Stimulated activated naive CD8-positive, alpha-beta T cell treated with anti-CD3 and anti-CD28 coated beads, Interleukin-15, Interleukin-2, amounts not matched to agents 100 ng/mL and 50 ng/mL, for 24 hours (primary cell): Measurements from ENCODE around the gene PPP1R2C.

Source experiments
- H3K27ac Mint-ChIP-seq: one replicate; pipeline ENCODE4 v1.8.0; 2021; ENCODE audit warnings: mild to moderate bottlenecking, mixed read lengths
- H3K27me3 Mint-ChIP-seq: one replicate; pipeline ENCODE4 v1.8.0; 2021; ENCODE audit warnings: mixed read lengths
- H3K36me3 Mint-ChIP-seq: one replicate; pipeline ENCODE4 v1.8.0; 2021; ENCODE audit warnings: low read depth, mixed read lengths
- H3K4me1 Mint-ChIP-seq: one replicate; pipeline ENCODE4 v1.8.0; 2021; ENCODE audit warnings: low read depth, mixed read lengths
- H3K4me3 Mint-ChIP-seq: one replicate; pipeline ENCODE4 v1.8.0; 2021; ENCODE audit warnings: mild to moderate bottlenecking, mixed read lengths
- H3K9me3 Mint-ChIP-seq: one replicate; pipeline ENCODE4 v1.8.0; 2021; ENCODE audit warnings: mixed read lengths

PPP1R2C gene

DNA sequence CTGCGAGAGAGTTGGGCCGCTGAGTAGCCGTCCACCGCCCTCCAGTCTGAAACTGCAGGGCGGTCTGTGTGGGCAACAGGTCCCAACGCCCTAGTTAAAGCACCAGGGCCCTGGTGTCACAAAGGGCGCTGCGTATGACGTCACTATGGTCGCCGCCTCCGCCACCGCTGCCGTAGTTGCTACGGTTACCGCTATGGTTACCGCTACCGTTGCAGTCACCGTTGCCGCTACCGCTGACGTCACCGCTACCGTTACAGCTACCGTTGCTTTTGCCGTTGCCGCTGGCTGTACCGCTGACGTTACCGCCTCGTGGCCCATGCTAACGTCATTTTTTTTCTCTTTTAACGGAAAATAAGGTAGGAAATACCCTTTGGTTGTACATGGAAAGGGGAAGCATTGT lies at the start of gene PPP1R2C:
Gene PPP1R2C (minus strand): TSS at position 68 of the 400 bp plus-strand sequence. CDS start 84 bp downstream, outside the sequence.
- no peak within 1 kb of the TSS for H3K4me3 Mint-ChIP-seq
- no peaks in the 10 kb centered on the region for H3K27me3 Mint-ChIP-seq
- H3K36me3 Mint-ChIP-seq: peaks cover 5% of the 10 kb centered on the region
- no peak within 1 kb of the TSS for H3K27ac Mint-ChIP-seq
- peaks cover 9% of the 10 kb centered on the region for H3K9me3 Mint-ChIP-seq
- H3K4me1 Mint-ChIP-seq: peaks cover 8% of the 10 kb centered on the region

DNA sequence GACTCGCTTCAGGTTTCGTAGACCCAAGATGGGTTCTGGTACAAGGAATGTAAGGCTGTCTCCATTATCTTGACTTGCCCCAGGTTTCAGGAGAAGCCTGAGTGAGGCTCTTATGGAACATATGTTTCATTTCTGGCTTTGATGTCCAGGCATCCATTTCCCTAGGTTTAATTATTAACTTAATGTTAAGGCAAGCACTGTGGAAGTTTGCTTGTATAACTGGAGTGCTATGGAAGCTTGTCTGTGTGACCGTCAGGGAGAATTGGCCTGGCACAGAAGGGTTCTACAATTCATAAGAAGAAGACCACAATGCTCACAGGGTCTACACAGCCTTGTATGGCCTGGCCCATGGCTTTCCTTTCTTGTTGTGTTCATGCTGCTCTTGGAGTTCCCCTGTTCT lies 47.2 kb upstream of the PPP1R2C start:
- Mint-ChIP-seq H3K27ac (no peak overlapping the region), H3K9me3 (peaks cover 6% of the 10 kb centered on the region), H3K4me1 (peaks cover 4% of the 10 kb centered on the region), H3K4me3 (no peak overlapping the region), H3K27me3 (no peaks in the 10 kb centered on the region), H3K36me3 (peaks cover 4% of the 10 kb centered on the region)

DNA sequence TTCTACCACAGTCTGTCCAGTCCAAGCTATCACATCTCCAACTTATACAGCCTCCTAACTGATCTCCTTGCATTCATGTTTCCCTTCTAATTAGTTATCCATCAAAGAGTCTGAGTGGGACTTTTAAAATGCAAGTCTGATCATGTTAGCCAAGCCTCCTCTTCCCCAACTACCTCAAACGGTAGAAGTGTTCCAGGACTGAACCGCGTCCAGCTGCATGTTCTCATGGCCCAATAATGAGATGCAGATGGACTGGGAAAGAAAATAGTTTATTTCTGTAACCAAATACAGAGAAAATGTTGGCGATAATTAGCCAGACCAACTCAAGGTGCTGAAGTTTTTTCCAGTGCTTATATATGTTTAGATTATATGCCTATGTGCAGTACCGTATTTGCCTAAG lies 46.6 kb upstream of the PPP1R2C start:
- Mint-ChIP-seq H3K4me3 (no peak overlapping the region), H3K27ac (peak overlapping the region; percentile 49), H3K36me3 (peaks cover 4% of the 10 kb centered on the region)

DNA sequence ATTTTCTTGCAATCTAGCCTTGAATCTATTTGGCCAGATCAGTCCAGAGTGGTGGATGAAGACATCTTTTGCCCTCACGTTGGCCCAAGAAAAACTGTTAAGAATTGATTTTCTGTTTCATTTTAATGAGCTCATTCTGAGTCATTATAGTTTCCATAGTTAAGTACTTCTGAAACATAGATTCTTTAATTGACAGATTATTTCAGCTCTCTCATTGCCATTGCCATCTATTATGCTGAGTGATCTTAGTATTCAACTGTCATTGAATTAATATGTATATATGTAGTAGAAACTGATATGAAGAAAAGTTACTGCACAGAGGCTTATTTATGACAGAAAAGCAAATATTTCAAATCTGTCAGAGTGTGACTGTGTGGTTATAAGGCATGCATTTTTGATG lies 45.5 kb upstream of the PPP1R2C start:
- H3K4me3 Mint-ChIP-seq: no peak overlapping the region
- no peak overlapping the region for H3K27ac Mint-ChIP-seq
- peaks cover 4% of the 10 kb centered on the region for H3K4me1 Mint-ChIP-seq
- H3K36me3 Mint-ChIP-seq: peaks cover 4% of the 10 kb centered on the region
- peaks cover 10% of the 10 kb centered on the region for H3K9me3 Mint-ChIP-seq
- no peaks in the 10 kb centered on the region for H3K27me3 Mint-ChIP-seq

More for the DNA sequence above, 46.6 kb upstream of the PPP1R2C start:
- H3K9me3 Mint-ChIP-seq: peaks cover 6% of the 10 kb centered on the region
- H3K27me3 Mint-ChIP-seq: no peaks in the 10 kb centered on the region
- peaks cover 4% of the 10 kb centered on the region for H3K4me1 Mint-ChIP-seq

DNA sequence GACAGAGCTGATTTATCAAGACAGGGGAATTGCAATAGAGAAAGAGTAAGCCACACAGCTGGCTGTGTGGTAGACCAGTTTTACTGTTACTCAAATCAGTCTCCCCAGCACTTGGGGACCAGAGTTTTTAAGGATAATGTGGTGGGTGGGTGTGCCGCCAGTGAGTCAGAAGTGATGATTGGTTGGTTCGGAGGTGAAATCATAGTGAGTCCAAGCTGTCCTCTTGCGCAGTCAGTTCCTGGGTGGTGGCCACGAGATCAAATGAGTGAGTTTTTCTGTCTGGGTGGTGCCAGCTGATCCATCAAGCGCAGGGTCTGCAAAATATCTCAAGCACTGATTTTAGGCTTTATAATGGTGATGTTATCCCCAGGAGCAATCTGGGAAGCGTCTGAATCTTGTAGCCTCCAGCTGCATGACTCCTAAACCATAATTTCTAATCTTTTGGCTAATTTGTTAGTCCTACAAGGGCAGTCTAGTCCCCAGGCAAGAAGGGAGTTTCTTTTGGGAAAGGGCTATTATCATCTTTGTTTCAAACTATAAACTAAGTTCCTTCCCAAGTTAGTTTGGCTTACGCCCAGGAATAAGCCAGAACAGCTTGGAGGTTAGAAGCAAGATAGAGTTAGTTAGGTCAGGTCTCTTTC lies 44.0 kb upstream of the PPP1R2C start:
- Mint-ChIP-seq H3K27me3 (no peaks in the 10 kb centered on the region), H3K9me3 (peaks cover 10% of the 10 kb centered on the region), H3K4me3 (no peak overlapping the region), H3K4me1 (peaks cover 4% of the 10 kb centered on the region), H3K27ac (no peak overlapping the region), H3K36me3 (peaks cover 4% of the 10 kb centered on the region)

DNA sequence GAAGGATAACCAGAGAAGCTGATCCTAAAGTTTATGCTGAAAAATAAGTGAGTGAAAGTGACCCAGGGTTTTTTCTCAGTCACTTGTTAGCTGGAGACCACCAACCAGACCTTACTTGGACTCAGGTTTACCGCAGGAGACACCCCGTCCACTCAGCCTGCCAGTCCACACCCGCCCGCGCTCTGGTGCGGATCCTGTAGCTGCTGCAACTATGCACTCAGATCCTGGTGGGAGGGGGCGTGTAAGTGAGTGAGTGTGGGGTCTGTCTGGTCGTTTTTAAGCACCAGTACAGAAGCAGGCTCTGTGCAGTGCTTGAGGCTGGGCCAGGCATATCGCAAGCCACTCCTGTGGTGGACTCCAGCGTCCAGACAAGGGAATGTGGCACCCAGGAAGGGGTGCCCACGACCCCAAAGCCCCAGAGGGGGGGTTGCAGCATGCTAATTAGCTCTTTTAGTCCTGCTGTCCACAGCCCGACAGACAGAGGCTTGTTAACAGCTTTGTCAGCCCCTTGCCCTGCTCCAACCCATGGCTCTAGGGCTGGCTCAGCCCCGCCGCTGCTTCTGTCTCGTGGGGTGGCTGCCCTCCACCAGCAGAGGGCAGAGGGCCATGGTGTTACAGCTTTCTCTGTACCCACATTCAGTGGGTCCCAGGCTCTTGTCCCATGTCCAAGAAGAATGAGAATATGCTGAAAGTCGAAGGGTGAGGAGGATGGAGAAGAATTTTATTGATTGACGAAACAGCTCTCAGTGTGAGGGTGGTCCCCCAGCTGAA lies 40.4 kb upstream of the PPP1R2C start:
- peaks cover 10% of the 10 kb centered on the region for H3K9me3 Mint-ChIP-seq
- no peaks in the 10 kb centered on the region for H3K4me1 Mint-ChIP-seq

DNA sequence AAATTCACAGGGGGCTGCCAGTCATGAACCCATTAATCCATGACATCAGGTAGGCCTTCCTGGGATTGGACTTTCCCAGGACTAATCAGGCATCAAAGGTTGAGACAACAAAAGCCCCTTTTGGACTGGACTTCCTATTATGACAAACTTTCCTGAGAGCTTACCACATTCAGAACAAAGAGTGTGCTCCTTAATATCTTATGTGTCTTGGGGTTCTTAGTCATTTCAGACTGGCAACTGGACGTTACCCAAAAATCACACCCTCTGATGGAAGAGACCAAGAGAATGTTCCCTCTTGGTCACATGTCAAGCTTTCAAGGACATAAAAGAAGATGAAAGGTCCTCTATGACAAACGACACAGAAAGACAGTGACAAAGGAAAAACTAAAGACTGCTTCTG lies 31.6 kb upstream of the PPP1R2C start:
- H3K27ac Mint-ChIP-seq: no peak overlapping the region
- no peaks in the 10 kb centered on the region for H3K36me3 Mint-ChIP-seq
- H3K4me1 Mint-ChIP-seq: no peaks in the 10 kb centered on the region
- H3K9me3 Mint-ChIP-seq: no peaks in the 10 kb centered on the region
- H3K4me3 Mint-ChIP-seq: no peak overlapping the region
- no peaks in the 10 kb centered on the region for H3K27me3 Mint-ChIP-seq

More for the DNA sequence above, 40.4 kb upstream of the PPP1R2C start:
- no peak overlapping the region for H3K27ac Mint-ChIP-seq
- no peaks in the 10 kb centered on the region for H3K36me3 Mint-ChIP-seq
- H3K4me3 Mint-ChIP-seq: no peak overlapping the region
- no peaks in the 10 kb centered on the region for H3K27me3 Mint-ChIP-seq

DNA sequence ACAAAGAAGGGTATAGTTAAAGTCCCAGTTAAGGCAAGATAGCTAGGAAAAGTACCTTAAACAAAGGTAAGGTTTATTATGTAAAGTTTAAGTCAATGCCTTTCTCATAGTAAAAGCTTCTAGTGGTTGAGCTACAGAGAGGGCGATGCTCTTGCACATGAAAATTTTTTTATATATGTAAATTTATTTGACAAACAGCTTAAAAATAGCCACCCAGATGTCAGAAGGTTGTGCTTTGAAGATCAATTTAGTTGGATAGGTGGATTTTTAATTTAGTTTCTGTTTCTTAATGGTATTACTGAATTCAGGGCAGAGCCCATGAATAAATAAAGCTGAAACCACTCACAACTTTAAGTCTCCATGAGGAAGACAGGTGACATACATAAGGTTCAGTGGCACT lies 29.4 kb upstream of the PPP1R2C start:
- Mint-ChIP-seq H3K4me3 (no peak overlapping the region), H3K9me3 (no peaks in the 10 kb centered on the region), H3K4me1 (no peaks in the 10 kb centered on the region), H3K36me3 (no peaks in the 10 kb centered on the region), H3K27me3 (no peaks in the 10 kb centered on the region), H3K27ac (no peak overlapping the region)

DNA sequence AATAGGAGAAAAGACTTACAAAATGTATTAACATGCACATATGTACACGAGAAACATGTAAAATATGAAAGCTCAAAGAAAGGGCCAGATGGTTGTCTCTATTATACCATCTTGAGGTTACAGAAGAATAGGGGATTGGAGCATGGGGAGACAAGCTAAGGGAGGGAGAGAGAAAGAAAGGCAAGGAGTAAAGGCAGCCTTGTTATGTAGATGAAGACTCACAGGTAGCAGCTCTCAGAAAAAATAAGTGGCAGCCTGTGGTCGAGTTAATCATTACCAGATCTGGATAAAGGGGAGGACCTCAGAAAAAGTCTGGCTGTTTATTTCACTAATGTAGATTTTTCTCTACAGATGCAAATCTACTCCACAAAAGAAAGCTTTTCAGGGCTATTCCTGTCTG lies 26.6 kb upstream of the PPP1R2C start:
- H3K36me3 Mint-ChIP-seq: no peaks in the 10 kb centered on the region
- H3K27ac Mint-ChIP-seq: no peak overlapping the region
- no peaks in the 10 kb centered on the region for H3K27me3 Mint-ChIP-seq
- H3K4me1 Mint-ChIP-seq: peaks cover 3% of the 10 kb centered on the region
- H3K4me3 Mint-ChIP-seq: no peak overlapping the region
- H3K9me3 Mint-ChIP-seq: no peaks in the 10 kb centered on the region

DNA sequence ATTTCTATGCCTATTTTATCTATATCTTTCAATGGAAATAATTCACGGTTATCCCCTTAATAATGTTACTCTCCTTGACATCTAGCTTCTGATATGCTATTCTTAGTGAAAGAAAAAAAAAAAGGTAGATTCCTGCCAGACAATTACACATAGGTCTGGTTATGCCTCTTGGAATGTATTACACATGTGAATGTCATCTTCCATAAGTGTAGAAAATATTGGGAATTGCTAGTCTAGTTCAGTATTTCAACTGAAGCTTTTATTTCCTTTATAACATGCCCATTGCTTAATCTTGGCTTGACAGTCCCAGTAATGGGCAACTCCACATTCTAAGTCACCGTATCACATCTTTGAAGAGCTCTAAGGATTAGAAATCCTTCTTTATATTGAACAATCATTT lies 25.4 kb upstream of the PPP1R2C start:
- Mint-ChIP-seq H3K27me3 (no peaks in the 10 kb centered on the region), H3K27ac (no peak overlapping the region), H3K4me3 (no peak overlapping the region), H3K36me3 (no peaks in the 10 kb centered on the region), H3K4me1 (peaks cover 3% of the 10 kb centered on the region), H3K9me3 (no peaks in the 10 kb centered on the region)

DNA sequence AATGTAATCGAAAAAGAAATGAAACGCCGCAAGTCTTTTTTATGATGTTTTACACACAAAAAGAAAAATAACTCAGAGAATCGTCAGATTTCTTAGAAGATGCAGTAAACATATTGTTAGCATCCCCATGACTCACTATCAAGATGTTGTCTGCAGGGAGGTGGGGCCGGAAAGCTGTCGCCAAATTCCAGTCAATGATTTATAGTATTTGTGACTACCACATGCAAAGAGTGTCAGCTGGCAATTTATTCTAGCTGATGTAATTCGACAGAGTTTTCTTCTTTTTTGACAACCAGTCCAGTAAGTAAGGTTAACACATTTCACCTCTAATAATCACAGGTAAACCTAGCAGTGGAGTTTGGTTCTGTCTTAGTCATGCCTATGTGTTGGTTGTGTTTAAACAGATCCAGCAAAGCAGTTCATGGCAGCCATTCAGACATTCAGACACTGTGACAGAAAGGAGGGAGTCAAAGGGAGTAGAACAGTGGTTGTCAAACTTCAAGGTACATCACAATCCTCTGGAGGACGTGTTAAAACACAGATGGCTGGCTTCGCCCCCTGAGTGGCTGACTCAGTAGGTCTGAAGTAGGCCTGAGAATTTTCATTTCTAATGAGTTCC lies 19.8 kb upstream of the PPP1R2C start:
- Mint-ChIP-seq H3K27me3 (no peaks in the 10 kb centered on the region), H3K9me3 (no peaks in the 10 kb centered on the region), H3K27ac (no peak overlapping the region), H3K4me1 (peaks cover 3% of the 10 kb centered on the region), H3K36me3 (no peaks in the 10 kb centered on the region), H3K4me3 (no peak overlapping the region)

DNA sequence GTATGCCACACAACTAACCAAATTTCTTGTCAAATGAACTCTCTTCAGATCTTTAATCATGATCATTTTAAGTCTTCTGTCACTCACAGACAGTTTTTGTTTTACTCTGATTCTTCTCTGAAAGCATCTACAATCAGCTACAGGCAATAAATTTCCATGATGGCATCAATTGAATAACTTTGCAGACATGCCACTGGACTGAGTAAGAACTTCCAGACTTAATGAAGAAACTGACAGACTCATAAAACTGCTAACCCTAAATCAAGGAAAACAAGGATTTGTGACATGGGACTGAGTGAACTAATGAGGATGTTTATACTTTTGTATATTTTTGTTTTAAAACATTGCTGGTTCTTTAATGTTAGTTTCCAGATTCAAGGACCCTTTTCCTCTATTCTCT lies 5.5 kb upstream of the PPP1R2C start:
- Mint-ChIP-seq H3K4me1 (no peaks in the 10 kb centered on the region), H3K4me3 (no peak overlapping the region), H3K27me3 (no peaks in the 10 kb centered on the region), H3K36me3 (peaks cover 5% of the 10 kb centered on the region), H3K9me3 (peaks cover 5% of the 10 kb centered on the region), H3K27ac (no peak overlapping the region)

DNA sequence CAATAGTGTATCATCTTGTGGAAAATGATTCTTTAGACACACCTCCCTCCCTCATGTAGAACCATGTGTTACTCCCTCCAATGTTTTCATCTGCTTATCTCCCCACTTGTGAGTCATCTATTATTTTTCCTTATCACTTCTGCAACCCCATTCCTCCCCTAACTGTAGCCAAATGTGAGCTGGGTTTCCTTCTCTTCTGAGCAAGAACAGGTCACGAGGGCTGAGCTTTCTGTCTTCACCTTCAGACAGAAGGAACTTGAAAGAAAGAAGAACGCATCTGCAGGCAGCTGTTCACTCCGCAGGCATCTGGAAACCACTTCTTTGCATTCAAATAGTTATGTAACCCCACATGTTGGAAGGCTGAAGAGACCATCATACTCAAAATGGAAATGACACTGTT lies 1.8 kb downstream of the PPP1R2C start:
- H3K4me1 Mint-ChIP-seq: peaks cover 13% of the 10 kb centered on the region
- H3K4me3 Mint-ChIP-seq: no peak overlapping the region
- H3K27ac Mint-ChIP-seq: no peak overlapping the region
- peaks cover 5% of the 10 kb centered on the region for H3K36me3 Mint-ChIP-seq
- H3K9me3 Mint-ChIP-seq: peaks cover 9% of the 10 kb centered on the region
- H3K27me3 Mint-ChIP-seq: no peaks in the 10 kb centered on the region

DNA sequence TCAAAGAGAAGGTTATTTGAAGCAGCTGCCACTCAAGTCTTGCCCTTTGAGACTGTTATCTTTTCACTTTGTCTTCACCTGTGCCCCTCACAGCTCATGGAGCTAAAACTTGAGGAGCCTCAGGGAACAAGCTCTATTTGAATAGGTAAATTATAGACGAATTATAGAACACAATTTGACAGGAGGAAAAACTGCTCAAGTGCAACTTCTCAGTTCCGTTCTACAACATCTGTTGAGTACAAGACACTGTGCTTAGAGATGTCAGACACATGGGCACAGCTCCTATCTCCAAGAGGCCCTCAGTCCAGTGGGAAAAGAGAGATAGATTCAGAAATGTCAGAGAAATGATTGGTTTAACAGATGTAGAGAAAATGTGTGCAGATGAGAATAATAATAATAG lies 5.1 kb downstream of the PPP1R2C start:
- no peaks in the 10 kb centered on the region for H3K27me3 Mint-ChIP-seq
- H3K9me3 Mint-ChIP-seq: peaks cover 4% of the 10 kb centered on the region
- no peaks in the 10 kb centered on the region for H3K36me3 Mint-ChIP-seq
- no peak overlapping the region for H3K27ac Mint-ChIP-seq
- H3K4me3 Mint-ChIP-seq: no peak overlapping the region
- H3K4me1 Mint-ChIP-seq: peaks cover 13% of the 10 kb centered on the region

DNA sequence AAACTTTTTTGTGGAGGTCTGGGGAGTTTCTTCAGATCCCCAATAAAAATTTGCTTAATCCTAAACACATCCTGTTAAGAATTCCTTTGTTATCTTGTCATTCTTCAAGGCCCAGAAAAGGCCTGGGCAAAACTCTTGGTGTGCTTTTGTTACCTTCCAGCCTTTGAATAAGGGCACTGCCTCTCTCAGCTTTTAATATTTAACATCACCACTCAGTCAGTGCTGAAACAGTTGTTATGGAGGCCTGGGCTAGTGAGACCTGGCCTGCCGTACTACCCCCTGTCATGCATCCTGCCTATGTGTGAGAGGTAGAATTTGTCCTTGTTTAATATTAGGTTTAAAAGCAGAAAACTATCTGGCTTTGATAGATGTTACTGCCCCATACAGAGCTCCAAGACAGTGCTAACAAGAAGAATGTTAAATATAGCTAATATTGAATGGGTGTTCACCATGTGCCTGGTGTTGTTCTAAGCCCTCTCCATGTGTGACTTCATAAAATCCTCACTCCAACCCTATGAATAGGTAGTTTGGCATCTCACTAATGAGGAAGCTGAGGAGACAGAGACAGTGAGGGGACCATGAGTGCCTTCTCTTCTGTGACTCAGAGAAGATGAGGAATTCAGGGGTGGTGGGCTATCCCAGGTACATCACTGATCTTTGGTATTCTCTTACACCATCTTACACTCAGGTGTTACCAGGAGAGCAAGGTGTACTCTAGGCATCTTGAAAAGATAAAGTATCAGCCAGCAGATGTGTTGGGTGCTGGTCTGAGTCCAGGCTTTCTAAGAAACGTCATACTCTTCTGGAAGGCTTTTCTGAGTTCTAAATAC lies 6.2 kb downstream of the PPP1R2C start:
- no peak overlapping the region for H3K27ac Mint-ChIP-seq

More for the DNA sequence above, 6.2 kb downstream of the PPP1R2C start:
- Mint-ChIP-seq H3K36me3 (no peaks in the 10 kb centered on the region), H3K4me3 (no peak overlapping the region), H3K9me3 (no peaks in the 10 kb centered on the region), H3K27me3 (no peaks in the 10 kb centered on the region), H3K4me1 (peaks cover 13% of the 10 kb centered on the region)
